Measurements from ENCODE around the gene TPP2.

DNA sequence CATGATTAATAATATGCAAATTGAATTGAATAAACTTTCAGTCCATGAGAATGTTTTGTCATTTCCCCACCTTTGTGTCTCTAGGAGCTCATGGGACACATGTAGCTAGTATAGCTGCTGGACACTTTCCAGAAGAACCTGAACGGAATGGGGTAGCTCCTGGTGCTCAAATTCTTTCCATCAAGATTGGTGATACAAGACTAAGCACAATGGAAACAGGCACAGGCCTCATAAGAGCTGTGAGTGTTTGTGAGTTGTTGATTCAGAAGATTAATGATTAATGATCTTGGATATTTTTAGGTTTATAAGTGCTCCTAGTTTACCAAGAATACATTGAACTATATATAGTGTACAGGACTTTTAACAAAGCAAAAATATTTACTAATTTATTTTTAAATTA lies 30.1 kb downstream of the TPP2 start:
- TF ChIP-seq CEBPB (IDR thresholded peaks at IDR 0.05) = no peak
- no peak for TF ChIP-seq TEAD4 (IDR thresholded peaks at IDR 0.05)

Data from Ishikawa (cell line).